H1 (cell line): ENCODE measurements around the gene DYNAP. TPM values are rescaled to one million over a fixed set of nuclear protein-coding genes. Genes with fewer than 3 reads are reported as not detected.

ENCODE experiments used
- BACH1 ChIP-seq: IDR thresholded peaks from 2 replicates; pipeline ENCODE4 v1.6.1; 2012; ENCODE audit warnings: low read length, improper control_type of control experiment
- BRCA1 ChIP-seq: IDR thresholded peaks from 2 replicates; pipeline ENCODE4 v1.6.1; 2012; ENCODE audit warnings: low read depth, low read length, improper control_type of control experiment
- CEBPB ChIP-seq: IDR thresholded peaks from 2 replicates; pipeline ENCODE4 v1.6.1; 2012; ENCODE audit warnings: low read depth, low read length
- CHD2 ChIP-seq: IDR thresholded peaks from 2 replicates; pipeline ENCODE4 v1.6.1; 2012; ENCODE audit warnings: low read length, improper control_type of control experiment
- CTCF ChIP-seq, 3 experiments: IDR thresholded peaks; 1 replicate in 2 of 3; 2 replicates in 1 of 3; pipeline versions ENCODE4 v1.5.1 to v1.6.1; 2011; ENCODE audit warnings: low read length in 3 of 3, mild to moderate bottlenecking in 3 of 3, inconsistent platforms in 2 of 3, low read depth in 1 of 3, moderate library complexity in 1 of 3; ENCODE audit not compliant: insufficient read depth in 1 of 3; ENCODE audit errors: control extremely low read depth in 1 of 3
- EP300 ChIP-seq, 2 experiments: IDR thresholded peaks; 1 replicate in 1 of 2; 2 replicates in 1 of 2; pipeline ENCODE4 v1.6.1; 2011 to 2012; ENCODE audit warnings: low read depth in 2 of 2, low read length in 2 of 2, mild to moderate bottlenecking in 2 of 2, borderline replicate concordance in 1 of 2, inconsistent platforms in 1 of 2, moderate library complexity in 1 of 2
- JUN ChIP-seq: IDR thresholded peaks from 2 replicates; pipeline ENCODE4 v1.6.1; 2011; ENCODE audit warnings: low read depth, mild to moderate bottlenecking, improper control_type of control experiment, low read length
- SP1 ChIP-seq: IDR thresholded peaks from 2 replicates; pipeline ENCODE4 v1.6.1; 2011; ENCODE audit warnings: low read depth, low read length
- TEAD4 ChIP-seq: IDR thresholded peaks from 2 replicates; pipeline ENCODE4 v1.6.1; 2012; ENCODE audit warnings: low read depth, low read length, inconsistent platforms, mixed read lengths
- polyA plus RNA-seq, 7 experiments: library from polyadenylated mRNA; depleted of rRNA in 3 of 7; stranded (reverse) in 5 of 7; unstranded in 2 of 7; fragments of >200 nt in 5 of 7; fragments of 200-250 nt in 2 of 7; gene quantifications; 1 replicate in 5 of 7; 2 replicates in 1 of 7; 4 replicates in 1 of 7; pipeline versions ENCODE4 v1.2.1 to v1.2.3, GENCODE V29; 2011 to 2013; ENCODE audit warnings: missing spikeins in 2 of 7, mixed read lengths in 2 of 7
- total RNA-seq: library from RNA; stranded (reverse); fragmentation: NEBNext Ultra II Directional; extraction: Animal tissue kit (Norgen Biotek cat#: 25700); gene quantifications from 2 replicates; pipeline ENCODE4 v1.2.1, GENCODE V29; 2021

Gene DYNAP
- total and polyA plus RNA-seq, 2 of the 8 experiments (the other 6 are each of a cell fraction or from before 2014, with no cell fraction given): 0.22 to 1.5 TPM

DNA sequence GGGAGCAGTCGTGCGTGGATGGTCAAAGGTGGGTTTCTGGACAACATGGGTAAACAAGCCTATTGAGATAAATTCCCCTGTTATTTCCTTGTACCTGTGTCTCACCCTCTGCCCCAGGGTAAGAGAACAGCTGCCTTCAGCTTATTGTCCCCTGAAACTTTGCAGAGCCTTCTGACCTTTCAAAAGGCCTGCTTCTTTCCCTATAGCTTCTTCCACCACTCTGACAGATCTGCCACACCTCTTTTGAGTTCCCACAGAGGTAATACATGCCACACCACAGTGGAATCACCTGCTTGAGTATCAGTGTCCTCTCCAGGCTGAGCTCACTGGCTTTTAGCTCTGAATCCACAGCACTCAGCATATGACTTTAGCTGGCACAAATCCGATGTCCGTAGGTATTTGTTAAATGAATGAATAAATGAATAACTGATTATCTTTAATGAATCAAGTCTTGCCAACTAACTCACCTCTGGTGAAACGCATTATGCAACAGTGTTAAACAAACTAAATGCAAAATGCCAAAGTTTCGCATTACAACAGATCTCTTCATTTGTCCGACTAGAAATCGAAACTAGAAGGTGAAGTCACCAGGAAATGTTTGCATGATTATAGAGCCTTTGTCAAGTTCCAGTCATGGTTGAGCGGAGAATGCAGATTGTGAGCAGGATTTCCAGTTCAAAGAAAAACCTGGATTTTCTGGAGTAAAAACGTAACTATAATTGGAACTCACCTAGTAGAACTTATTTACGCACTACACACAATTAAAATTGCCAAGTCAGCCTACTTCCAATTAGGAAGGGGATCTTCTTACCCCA is 16.4 kb downstream of the DYNAP start (continued):
- TF ChIP-seq EP300 (IDR thresholded peaks at IDR 0.05; ENCODE audit: borderline replicate concordance in 1 of 2, low read depth in 2 of 2, low read length in 2 of 2) (peak in 1 of 2 experiments; percentile 89; a peak in 1 of 3 replicates), BRCA1 (no peak), CTCF (IDR thresholded peaks at IDR 0.05; ENCODE audit: control extremely low read depth in 1 of 3, insufficient read depth in 1 of 3, low read depth in 1 of 3, low read length in 3 of 3) (no peak), JUN (peak; percentile 68; the same call in 1 of the 2 replicates), SP1 (peak; percentile 53), CHD2 (no peak), TEAD4 (peak; percentile 48; the same call in 1 of the 2 replicates), BACH1 (peak; percentile 33; the same call in 1 of the 2 replicates), CEBPB (peak; percentile 91)
